Lower lobe of right lung (tissue), 2 donors: ENCODE results near the gene DBF4B. TPM values are rescaled to one million over a fixed set of nuclear protein-coding genes. Genes with fewer than 3 reads are reported as not detected.

Experiments
- ATAC-seq, 2 donors: fragments of 200-7000 bp; cut with Tn5 transposase; one replicate each; pipeline ENCODE4 v1.9.1; 2020 to 2022; ENCODE audit warnings: mild to moderate bottlenecking in 2 of 2, moderate library complexity in 2 of 2
- DNase-seq: peaks from one replicate; pipeline ENCODE4 v3.0.0-alpha.2; 2020
- H3K27ac ChIP-seq: fragments of 200-600 bp; one replicate; pipeline ENCODE4 v1.8.0; 2022
- H3K27me3 ChIP-seq: fragments of 200-600 bp; one replicate; pipeline ENCODE4 v1.8.0; 2022; ENCODE audit warnings: low read depth
- H3K36me3 ChIP-seq: fragments of 200-600 bp; one replicate; pipeline ENCODE4 v1.8.0; 2022; ENCODE audit warnings: mild to moderate bottlenecking
- H3K4me1 ChIP-seq: fragments of 200-600 bp; one replicate; pipeline ENCODE4 v1.8.0; 2022
- H3K4me3 ChIP-seq: fragments of 200-600 bp; one replicate; pipeline ENCODE4 v1.8.0; 2022; ENCODE audit warnings: mild to moderate bottlenecking
- H3K9me3 ChIP-seq: fragments of 200-600 bp; one replicate; pipeline ENCODE4 v1.8.0; 2022
- CTCF ChIP-seq: fragments of 200-600 bp; IDR thresholded peaks from one replicate; pipeline ENCODE4 v1.8.0; 2022; ENCODE audit warnings: antibody characterized with exemption, mild to moderate bottlenecking
- intact Hi-C: fragments of 100-400 bp; cut with DNase I; formaldehyde crosslinking; loops from one replicate; pipeline ENCODE4 v1.11.0; 2022
- total RNA-seq: library from RNA; stranded (reverse); fragmentation: NEBNext Ultra II Directional; extraction: Animal tissue kit (Norgen Biotek cat#: 25700); gene quantifications from one replicate; pipeline ENCODE4 v1.2.1, GENCODE V29; 2021
- donor health status: DM: no; HTN: yes; CAD: no; lungs with severe emphysema.

Gene DBF4B
- total RNA-seq, 1 donor from 2014 or later, result 6.8 TPM

- H3K27ac ChIP-seq, result no peak overlapping the region
- H3K9me3 ChIP-seq, result no peaks in the 10 kb centered on the region
- H3K27me3 ChIP-seq, result peaks cover 46% of the 10 kb centered on the region
- H3K36me3 ChIP-seq, result no peaks in the 10 kb centered on the region
- intact Hi-C loops, result no loop called here
- H3K4me3 ChIP-seq, result no peak overlapping the region
- TF ChIP-seq CTCF, result no peak
- DNase-seq, result no peak
- ATAC-seq, result no peak
- peaks cover 14% of the 10 kb centered on the region for H3K4me1 ChIP-seq
Measured at GRCh38 chr17:44757045-44757917, 48.8 kb downstream of the DBF4B start.

DNA sequence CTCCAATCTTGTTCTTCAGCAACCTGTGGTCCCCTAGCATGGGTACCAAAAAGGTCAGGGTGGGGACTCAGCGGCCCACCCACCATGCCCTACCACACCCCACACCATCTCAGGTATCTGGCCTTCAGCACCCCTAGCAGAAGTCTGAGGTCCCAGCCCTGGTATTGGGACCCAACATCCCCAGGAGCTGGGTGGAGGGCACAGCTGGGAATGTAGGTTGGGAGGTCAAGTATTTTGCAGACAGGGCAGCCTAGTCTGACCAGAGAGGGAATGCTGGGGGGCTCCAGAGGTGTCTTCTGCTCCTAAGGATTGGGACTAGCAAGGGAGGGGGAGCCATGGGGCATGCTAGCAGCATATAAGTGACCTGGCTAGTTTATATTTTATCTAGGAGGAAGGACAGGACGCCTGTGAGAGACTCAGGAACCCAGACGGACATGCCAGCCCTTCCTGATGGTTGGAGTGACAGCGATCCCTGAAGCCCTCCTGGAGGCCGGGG, 49.5 kb downstream of the DBF4B start:
- H3K36me3 ChIP-seq, result no peaks in the 10 kb centered on the region
- no peak for DNase-seq
- no peak overlapping the region for H3K4me3 ChIP-seq
- H3K27ac ChIP-seq, result no peak overlapping the region
- peaks cover 46% of the 10 kb centered on the region for H3K27me3 ChIP-seq
- H3K9me3 ChIP-seq, result no peaks in the 10 kb centered on the region
- TF ChIP-seq CTCF, result no peak
- peaks cover 14% of the 10 kb centered on the region for H3K4me1 ChIP-seq
- ATAC-seq, result no peak
- intact Hi-C loops, result no loop called here

GRCh38 chr17:44758414-44759085, 50.1 kb downstream of the DBF4B start, which contains the start of gene ADAM11:
ADAM11 (plus strand) TSS chr17:44758988; CDS start chr17:44759200, 212 bp downstream.
- Histone ChIP-seq H3K9me3 (no peaks in the 10 kb centered on the region), H3K27ac (no peak within 1 kb of the TSS), H3K4me3 (peak within 1 kb of the TSS; percentile 53), H3K27me3 (peaks cover 46% of the 10 kb centered on the region), H3K36me3 (no peaks in the 10 kb centered on the region), H3K4me1 (peaks cover 14% of the 10 kb centered on the region)
- DNase-seq, result no peak
- intact Hi-C loops, result no loop called here
- TF ChIP-seq CTCF, result no peak
- ATAC-seq, result peak; percentile 4 to 21

DNA sequence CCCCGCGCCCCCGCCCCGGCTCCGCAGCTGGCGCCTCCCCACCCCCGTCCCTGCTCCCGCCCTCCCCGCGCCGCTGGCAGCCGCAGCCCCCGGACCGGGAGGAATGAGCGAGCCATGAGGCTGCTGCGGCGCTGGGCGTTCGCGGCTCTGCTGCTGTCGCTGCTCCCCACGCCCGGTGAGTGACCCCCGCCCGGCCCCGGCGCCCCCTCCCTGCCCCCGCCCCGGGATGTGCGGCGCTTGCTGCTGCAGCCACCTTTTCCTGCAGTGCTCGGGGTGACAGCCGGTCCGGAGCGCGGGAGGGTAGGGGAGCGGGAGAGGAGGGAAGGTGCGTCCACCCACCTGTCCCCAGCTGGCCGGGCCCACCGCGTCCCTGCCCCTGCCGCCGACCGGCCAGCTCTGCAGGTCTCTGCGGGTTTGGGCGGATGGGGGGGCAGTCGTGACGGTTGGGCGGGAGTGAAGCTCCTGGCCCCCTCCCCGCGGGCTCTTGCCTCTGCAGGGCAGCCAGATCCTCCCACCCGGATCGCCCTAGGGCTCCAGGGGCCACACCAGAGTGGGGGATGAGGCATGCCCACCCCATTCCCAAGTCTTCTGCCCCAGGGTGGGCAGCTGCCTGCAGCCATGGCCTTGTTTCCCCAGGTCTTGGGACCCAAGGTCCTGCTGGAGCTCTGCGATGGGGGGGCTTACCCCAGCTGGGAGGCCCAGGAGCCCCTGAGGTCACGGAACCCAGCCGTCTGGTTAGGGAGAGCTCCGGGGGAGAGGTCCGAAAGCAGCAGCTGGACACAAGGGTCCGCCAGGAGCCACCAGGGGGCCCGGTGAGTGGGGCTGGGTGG, 50.8 kb downstream of the DBF4B start:
- no peak for DNase-seq
- Histone ChIP-seq H3K36me3 (no peaks in the 10 kb centered on the region), H3K9me3 (no peaks in the 10 kb centered on the region), H3K4me1 (peaks cover 14% of the 10 kb centered on the region), H3K27ac (no peak overlapping the region), H3K4me3 (peak overlapping the region; percentile 53), H3K27me3 (peaks cover 46% of the 10 kb centered on the region)
- intact Hi-C loops, result no loop called here
- peak; percentile 16 to 37 for ATAC-seq
- no peak for TF ChIP-seq CTCF

GRCh38 chr17:44759916-44760243, 51.4 kb downstream of the DBF4B start:
- ATAC-seq (peak in 1 of 2 donors; percentile 7), DNase-seq (no peak)
- intact Hi-C loops, result no loop called here
- Histone ChIP-seq H3K4me1 (peaks cover 14% of the 10 kb centered on the region), H3K27ac (no peak overlapping the region), H3K27me3 (peaks cover 46% of the 10 kb centered on the region), H3K9me3 (no peaks in the 10 kb centered on the region), H3K4me3 (no peak overlapping the region), H3K36me3 (no peaks in the 10 kb centered on the region)
- TF ChIP-seq CTCF, result no peak
